ENCODE data around the gene COMMD10.
"Not testable (repeated sequence)": the region's sequence is repeated elsewhere in the genome, so short reads cannot be mapped to it uniquely, and the experiment has no call there.

The COMMD10 gene

DNA sequence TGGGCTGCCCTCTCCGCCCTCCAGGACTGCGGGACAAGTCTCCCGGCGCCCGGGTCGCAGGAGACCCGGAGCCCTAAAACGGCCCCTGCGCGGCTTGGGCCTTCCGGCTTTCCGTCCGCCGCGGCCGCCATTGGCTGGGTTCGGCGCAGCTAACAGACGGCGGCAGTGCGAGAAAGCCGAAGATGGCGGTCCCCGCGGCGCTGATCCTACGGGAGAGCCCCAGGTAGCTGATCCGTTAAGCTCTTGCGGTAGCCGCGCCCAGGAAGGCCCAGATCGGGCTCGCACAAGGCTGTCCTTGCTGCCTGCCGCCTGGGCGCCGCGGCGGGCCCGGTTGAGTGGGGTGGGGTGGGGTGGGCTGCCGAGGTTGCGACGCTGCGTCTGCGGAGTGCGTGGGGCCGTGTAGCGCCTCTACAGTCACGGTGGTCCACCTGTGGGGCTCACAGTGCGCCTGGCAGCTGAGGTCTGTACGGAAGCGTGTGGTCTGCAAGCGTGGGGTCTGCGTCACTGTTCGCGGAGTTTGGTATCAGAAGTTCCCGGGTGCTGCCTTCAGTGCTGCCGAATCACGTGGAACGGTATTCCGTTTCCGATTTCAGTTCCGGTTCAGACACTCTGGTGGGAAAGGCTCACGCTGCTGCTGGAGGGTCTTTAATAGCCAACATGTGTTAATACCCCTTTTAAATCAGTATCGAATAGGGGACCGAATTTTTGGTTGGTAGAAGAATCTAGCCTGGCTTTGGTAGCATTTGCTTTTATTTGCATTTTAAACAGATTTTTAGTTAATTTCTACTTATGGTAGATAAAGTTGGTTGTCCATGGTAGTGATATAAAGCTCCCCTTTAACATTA lies at the start of gene COMMD10:
Gene COMMD10 (plus strand): TSS at position 155 of the 845 bp plus-strand sequence.
- peak; percentile 85 for DNase-seq (ENCODE audit: low spot score)

DNA sequence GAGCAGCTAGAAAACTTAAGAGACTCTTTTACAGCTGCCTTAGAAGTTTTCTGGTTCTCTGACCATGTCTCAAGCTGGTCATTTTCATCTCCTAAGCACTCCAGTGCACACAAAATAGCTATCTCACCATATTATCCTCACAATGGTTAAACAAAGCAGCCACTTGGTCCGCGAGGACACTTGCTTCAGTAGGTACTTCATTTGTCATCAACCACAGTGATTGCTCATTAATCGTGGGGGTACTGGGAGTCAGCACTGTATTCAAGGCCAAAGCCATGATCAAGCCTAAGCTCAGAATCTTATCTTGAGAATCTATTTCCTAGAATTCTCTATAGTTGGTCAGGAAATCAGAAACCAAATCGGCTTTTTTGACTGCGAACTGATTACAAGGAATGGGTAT lies 49.7 kb upstream of the COMMD10 start:
- no peak for DNase-seq (ENCODE audit: low spot score)

DNA sequence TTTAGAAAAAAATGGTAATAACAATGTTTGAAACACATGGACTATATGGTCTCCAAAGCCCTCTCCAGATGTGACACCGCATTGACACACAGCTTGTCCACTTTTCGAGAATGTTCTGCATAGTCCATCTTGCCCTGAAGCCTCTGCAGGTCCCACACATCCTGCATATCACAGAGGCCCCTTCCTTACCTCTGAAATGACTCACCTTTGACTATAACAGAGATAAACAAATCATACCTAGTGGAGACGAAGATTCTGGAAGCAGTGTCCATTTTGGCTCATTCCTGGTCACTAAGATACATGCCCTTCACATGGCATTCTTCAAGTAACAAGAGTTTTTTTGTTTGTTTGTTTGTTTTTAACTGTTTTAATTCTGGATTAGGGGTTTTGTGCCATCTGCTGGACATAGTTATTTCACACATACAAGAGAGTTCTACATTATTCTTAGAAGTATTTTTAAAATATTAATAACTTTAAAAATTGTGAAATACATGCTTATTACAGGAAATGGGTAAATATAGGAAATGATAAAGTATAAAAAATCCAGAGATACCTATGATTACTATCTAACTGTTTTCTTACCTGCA lies 47.5 kb upstream of the COMMD10 start:
- DNase-seq (ENCODE audit: low spot score) = no peak

DNA sequence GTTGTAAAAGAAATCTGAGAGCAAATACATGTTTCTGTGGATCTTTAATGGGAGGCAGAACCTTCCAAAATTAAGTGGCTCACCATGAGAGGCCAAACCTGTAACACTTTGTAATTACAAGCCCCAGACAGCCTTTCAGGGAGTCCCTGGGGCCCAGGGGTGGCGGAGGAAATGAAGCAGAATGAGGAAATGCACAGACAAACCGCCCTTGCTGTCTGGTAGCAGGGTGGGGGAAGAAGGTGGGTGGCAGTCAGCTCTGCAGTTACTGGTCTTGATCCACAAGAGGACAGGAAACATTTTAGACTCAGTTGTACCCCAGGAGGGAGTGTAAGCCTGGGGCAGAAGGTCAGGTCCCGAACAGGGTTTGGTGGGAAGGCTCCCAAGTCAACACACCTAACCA lies 46.0 kb upstream of the COMMD10 start:
- no peak for DNase-seq (ENCODE audit: low spot score)

DNA sequence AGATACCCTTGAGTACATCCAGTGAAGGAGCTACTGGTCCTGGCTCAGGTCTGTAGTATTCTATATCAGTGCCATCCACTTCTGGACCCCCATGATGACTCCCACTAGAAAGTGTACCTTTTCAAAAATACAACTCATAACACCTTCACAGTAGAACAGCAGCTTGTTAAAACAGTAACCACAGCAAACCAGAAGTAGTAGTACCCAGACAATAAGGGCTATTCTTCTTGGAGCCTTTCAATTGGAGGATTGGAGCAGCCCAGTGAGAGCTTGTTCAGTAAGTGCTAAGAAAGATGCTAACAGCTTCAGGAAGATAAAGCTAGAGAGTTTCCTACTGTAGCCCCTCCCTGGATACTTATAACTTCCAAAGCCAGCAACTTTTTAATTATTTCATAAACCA lies 42.5 kb upstream of the COMMD10 start:
- DNase-seq (ENCODE audit: low spot score) = no peak

DNA sequence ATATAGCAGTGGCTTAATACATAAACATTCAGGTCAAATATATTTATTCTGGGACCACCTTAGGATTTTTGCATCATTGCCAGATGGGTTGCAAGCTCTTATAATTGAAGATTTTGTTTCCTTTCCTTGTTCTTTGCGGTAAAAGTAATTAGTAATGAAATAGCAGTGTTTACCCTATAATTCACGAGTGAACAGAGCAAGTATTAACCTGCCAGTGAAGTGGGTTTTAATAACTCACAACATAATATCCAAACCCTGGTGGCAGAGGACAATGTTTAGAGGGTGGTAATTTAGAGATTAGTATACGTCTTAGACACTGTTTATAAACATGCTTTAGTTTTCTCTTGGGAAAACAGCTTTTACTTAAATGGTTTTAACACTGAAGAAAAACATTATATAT lies 40.8 kb upstream of the COMMD10 start:
- DNase-seq (ENCODE audit: low spot score) = no peak

DNA sequence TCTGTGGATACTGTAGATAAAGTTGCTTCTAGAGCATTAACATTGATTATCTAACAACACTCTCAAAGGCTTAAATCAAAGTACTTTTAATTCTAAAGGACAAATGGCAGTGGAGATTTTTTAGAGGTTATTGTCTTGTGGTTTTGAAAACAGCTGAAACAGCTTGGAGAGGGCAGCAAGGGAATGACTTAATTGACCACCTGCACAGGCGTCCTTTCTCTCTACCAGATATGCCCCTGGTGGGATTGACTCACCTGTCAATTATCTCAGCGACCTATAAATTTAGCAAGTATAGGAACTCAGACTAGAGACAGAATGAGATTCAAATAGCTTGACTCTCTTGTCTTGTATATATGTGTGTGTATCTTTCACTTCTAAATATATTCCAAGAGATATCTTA lies 39.0 kb upstream of the COMMD10 start:
- DNase-seq (ENCODE audit: low spot score) = no peak

DNA sequence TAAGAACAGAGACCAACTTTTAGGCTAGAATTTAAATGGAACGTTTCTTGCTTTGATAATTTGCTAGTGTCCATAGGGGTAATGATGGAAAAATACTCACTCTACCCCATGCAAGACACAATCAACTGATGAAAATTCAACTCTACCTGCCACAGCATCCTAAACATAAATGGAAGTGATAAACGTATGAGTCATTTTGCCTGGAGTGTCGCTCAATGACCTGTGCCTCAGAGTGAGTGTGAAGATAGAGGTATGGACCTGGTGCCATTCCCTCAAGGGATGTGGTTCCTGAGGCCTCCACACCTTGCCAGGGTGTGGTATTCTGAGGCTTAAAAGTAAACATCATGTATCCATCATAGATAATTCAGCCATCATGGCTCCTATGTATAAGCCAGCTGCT lies 38.6 kb upstream of the COMMD10 start:
- no peak for DNase-seq (ENCODE audit: low spot score)

DNA sequence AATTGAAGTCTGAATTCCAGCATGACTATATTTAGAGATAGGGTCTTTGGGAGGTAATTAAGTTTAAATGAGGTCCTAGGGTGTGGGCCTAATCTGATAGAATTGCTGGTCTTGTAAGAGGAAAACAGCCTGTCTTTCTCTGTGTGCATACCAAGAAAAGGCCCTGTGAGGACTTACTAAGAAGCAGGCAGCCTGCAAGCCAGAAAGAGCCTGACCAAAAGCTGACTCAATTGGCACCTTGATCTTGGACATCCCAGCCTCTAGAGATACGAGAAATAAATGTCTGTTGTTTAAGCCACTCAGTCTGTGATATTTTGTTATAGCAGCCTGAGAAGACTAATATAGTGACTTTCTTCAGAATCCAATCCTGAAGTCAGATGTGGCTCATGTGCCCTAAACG lies 38.0 kb upstream of the COMMD10 start:
- DNase-seq (ENCODE audit: low spot score) = no peak

DNA sequence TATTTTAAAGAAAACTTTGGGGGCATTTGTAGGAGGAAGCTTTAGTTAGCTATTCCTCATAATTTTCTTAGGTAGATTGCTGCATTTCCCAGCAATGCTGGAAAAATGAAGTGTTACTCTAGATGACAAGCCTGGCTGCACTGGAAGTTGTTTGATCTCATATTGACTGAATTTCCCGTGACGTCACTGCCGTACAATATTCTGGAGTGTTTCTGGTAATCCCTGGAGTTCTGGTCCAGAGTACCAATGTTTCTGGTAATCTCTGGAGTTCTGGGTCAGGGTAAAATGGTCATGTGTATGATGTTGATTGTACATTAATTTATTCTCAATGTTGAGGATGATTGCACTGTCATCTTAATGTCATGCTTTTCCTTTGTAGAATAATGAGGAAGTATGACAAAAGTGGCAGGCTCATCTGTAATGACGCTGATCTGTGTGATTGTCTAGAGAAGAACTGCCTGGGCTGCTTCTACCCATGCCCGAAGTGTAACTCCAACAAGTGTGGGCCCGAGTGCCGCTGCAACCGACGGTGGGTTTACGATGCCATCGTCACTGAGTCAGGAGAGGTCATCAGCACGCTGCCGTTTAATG lies 26.4 kb upstream of the COMMD10 start:
- DNase-seq (ENCODE audit: low spot score) = no peak

DNA sequence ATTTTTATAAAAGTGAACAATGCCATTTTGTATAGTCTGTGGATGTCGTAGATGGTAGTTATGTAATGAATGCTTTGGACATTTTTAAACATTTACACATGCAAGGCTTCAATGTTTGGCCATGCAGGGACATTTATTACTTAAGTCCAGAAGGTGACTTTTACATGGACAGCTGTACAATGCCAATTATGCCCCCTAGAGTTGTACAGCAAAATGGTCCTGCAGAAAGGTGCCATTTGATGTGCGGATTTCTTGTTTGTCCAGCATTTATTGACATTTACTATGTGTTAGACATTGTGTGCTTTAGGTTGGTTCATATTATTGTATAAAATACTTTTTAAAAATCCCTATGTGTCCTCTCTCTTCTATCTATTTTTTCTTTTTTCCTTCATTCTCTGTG lies 22.5 kb upstream of the COMMD10 start:
- no peak for DNase-seq (ENCODE audit: low spot score)

DNA sequence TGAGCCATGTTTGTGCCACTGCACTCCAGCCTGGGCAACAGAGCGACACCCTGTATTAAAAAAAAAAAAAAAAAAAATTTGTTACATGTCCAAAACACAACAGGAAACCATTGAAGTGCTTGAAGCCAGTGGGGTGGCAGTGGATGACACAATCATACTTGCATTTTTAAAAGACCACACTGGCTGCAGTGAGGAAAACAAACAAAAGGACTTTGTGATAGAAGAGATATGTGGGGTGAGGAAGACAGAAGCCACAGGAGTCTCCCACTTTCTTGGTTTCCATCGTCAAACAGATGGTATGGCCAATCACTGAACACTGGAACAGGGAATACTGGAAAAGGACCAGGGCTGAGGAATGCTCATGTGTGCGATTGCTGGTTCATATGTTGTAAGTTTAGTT lies 20.9 kb upstream of the COMMD10 start:
- DNase-seq (ENCODE audit: low spot score) = no peak

DNA sequence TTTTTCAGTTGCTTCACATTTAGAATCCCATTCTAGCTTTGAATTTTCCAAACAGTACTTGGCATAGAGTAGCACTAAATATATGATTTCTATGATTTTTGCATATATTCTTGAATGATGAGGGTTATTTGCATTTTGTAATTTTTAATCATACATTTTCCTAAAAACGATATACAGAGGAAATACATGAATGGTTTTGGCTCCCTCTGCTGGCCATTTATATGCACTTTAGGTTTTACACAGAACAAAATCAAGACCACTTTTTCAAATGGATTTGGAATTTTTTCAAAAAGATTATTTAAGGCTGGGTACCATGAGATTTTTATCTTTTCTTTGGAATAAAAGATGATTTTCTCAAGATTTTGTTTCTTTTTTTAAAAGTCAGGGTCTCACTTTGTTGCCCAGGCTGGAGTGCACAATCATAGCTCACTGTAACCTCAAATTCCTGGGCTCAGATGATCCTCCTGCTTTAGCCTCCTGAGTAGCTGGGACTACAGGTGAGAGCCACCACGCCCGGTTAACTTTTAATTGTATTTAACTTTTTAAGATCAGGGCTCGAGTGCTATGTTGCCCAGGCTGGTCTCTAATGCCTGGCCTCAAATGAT lies 16.7 kb upstream of the COMMD10 start:
- no peak for DNase-seq (ENCODE audit: low spot score)

DNA sequence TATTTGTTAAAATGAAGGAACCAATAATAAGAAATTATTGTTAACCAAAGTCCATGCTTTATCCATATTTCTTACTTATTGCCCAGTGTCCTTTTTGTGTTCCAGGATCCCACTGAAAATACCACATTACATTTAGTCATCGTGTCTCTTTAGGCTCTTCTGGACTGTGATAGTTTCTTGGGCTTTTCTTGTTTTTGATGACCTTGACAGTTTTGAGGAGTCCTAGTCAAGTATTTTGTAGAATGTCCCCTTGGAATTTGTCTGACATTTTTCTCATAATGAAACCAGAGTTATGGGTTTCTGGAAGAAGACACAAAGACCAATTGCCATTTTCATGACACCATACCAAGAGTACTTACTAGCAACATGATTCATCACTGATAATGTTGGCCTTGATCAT lies 13.6 kb upstream of the COMMD10 start:
- DNase-seq (ENCODE audit: low spot score) = no peak

DNA sequence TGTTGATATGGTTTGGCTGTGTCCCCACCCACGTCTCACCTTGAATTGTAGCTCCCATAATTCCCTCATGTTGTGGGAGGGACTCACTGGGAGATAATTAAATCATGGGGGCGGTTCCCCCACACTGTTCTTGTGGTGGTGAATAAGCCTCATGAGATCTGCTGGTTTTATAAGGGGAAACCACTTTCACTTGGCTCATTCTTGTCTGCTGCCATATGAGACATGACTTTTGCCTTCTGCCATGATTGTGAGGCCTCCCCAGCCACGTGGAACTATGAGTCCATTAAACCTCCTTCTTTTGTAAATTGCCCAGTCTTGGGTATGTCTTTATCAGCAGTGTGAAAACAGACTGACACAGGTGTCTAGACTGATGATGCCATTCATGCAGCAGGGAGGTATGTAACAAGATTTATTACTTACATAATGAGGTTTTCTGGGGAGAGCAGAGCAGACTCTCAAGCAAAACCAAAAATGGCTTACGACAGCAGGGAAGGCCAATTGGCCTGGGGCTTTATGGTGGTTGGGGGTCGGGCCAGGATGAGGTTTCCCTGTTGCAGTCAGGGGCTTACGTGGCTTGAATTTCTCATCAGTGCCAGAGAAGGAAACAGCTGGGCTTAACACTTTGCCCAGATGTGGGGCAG lies 9.5 kb upstream of the COMMD10 start:
- no peak for DNase-seq (ENCODE audit: low spot score)

DNA sequence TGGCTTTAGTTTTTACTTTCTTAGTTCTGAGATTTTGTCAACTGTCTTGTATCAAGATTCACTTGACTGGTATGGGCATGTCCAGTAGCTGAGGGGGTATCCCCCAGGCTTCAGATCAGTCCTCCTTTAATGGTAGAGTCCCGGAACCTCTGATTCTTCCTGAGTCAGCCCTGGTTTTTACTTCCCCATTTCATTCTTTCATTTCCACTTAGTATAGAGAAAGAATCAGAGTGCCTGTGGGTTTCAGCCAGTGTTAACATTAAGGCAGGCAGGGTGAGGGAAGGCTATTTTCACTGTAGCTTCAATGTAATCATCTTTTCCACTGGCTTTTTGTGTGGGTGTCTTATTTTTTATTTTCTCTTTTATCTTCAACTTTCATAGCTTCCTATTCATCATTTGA lies 8.3 kb upstream of the COMMD10 start:
- DNase-seq (ENCODE audit: low spot score) = no peak

DNA sequence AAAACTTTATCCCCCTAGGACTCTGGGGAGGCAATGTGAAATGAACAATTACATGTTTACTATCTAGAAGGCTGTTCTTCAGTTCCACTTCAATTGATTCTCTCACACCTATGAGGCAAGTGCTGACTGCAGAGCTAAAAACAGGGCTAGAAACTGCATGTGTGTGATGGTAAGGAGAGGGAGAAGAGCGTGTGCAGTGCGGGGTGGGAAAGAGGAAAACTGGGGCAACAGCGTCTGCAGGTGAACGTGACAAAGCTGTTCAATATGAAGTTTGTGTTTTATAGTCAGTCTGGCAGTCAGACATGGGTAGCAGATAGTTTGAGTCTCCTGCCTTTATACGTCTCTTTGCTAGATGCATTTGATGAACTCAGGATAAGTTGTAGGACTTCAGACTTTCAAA lies 6.6 kb upstream of the COMMD10 start:
- DNase-seq (ENCODE audit: low spot score) = no peak

DNA sequence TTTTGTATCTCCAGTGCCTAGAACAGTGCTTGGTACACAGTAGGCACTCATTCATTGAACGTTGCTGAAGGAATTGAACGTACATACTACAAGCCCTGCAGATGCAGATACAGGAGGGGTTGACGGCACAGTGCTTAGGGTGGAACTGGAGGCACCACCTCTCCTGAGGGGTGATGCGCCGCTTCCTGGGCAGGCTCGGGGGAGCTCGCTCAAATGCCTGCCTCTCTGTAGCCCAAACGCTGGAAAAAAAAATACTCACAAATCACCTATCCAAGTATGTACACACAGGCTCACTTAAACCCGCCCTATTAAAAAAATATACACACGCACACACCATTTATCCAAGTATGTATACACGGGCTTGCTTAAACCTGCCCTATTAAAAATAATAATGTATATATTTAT lies 536 bp upstream of the COMMD10 start:
- no peak for DNase-seq (ENCODE audit: low spot score)

DNA sequence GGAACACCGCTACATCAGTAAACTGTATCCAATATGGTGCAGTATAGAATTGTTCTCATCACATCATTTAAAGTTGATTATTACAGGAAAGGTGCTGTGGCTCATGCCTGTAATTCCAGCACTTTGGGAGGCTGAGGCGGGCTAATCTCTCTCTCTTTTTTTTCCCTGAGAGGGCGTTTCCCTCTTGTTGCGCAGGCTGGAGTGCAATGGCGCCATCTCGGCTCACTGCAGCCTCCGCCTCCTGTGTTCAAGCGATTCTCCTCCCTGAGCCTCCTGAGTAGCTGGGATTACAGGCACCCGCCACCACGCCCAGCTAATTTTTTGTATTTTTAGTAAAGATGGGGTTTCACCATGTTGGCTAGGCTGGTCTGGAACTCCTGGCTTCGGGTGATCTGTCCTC lies 1.5 kb downstream of the COMMD10 start:
- not testable (repeated sequence) for DNase-seq (ENCODE audit: low spot score)

DNA sequence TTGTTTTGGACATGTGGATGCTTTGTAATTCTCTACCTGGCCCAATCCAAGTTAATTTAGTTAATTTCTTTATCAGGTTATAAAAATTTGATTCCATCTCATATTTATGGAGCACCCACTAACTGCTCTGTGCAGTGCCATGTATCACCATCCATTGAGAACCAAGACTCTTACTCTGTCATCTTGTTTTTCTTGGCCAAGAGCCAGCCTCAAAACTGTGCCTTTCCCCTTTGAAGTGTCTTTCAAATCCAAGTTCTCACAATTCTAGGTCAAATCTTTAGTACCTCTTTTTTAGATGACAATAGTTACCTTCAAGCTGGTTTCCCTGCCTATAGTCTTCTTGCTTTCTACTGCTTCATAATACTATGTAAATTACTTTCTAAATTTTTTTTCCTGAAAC lies 3.2 kb downstream of the COMMD10 start:
- DNase-seq (ENCODE audit: low spot score) = no peak

DNA sequence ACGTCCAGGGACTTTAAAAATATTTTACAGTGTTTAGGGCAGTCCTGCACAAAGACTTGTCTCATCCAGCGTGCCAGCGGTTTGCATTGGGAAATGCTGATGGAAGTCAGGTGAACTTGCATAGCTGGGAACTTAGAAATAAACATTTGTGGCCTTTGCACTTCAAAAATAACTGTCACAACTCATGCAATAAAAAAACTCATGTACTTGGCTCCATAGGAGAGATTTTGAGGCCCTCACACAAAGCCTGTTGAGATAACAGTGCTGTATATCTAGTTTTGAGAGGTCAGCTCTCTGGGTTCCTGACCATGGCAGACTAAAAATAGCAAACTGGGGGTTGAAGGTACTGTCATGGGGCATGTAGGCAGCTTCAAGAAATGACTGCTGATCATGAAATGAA lies 5.5 kb downstream of the COMMD10 start:
- DNase-seq (ENCODE audit: low spot score) = no peak

DNA sequence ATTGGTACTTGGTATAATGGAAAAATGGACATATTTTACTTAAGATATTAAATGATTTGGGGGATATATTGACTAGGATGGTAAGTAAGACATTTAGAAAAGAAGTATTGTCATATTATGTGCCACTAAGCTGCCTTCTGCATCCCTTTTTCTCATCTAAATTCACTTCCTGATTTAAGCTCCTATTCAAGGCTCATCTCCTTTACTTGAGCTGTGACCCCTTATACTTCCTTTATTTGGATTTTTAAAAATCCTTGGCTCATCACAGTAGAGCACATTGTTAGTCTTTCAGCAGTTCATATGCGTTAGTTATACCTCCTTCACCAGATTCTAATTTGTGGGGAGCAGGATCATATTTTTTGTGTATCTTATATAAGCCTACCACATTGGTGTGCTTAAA lies 6.6 kb downstream of the COMMD10 start:
- DNase-seq (ENCODE audit: low spot score) = no peak

DNA sequence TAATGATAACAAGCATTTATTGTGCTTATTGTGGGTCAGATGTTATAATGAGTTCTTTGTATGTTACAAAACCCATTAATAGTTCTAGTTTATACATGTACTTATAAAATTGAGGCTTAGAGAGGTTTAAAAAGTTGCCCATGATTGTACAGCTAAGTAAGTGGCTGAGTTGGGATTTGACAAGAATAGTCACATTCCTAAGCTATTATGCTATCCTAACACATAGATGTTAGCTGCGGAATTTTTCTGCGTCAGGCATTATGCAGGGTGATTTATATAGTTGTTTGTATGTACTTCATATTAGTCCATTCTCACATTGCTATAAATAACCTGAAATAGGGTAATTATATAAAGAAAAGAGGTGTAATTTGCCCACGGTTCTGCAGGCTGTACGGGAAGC lies 12.5 kb downstream of the COMMD10 start:
- DNase-seq (ENCODE audit: low spot score) = no peak
